Prostate gland (tissue), 2 donors: Measurements from ENCODE around the gene TNFAIP8.

Experiments used
- POLR2AphosphoS5 ChIP-seq: sonication (generic); formaldehyde crosslinking; IDR thresholded peaks from one replicate; pipeline ENCODE4 v1.6.1; 2017; ENCODE audit warnings: antibody characterized with exemption
- TF ChIP-seq, protein P1 (sequence below), 4 experiments: fragments of 200-600 bp in 2 of 4; fragments of 450-650 bp in 2 of 4; sonication (generic) in 2 of 4; IDR thresholded peaks; 1 replicate in 3 of 4; 2 replicates in 1 of 4; pipeline ENCODE4 v1.5.1; 2016 to 2019; ENCODE audit warnings: antibody characterized with exemption in 4 of 4, mild to moderate bottlenecking in 2 of 4, moderate library complexity in 2 of 4

DNA sequence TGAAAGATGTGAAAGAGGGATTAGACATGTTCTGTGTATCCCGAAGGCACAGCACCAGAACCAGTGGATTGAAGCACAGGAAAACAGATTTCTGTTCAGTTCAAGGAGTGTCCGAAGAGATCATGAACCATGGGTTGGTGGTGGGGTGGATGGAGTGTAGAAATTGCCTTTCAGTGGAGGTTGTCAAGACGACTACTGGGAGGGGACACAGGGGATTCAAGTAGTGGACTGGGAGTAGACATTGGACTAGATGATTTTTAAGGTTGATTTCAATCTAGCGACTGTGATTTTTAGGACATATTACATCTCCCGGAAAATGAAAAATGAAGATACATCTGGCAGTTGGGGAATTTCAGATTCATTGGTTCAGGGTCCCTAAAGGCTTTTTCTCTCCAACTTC is 35.9 kb upstream of the TNFAIP8 start:
- TF ChIP-seq, protein P1, sequence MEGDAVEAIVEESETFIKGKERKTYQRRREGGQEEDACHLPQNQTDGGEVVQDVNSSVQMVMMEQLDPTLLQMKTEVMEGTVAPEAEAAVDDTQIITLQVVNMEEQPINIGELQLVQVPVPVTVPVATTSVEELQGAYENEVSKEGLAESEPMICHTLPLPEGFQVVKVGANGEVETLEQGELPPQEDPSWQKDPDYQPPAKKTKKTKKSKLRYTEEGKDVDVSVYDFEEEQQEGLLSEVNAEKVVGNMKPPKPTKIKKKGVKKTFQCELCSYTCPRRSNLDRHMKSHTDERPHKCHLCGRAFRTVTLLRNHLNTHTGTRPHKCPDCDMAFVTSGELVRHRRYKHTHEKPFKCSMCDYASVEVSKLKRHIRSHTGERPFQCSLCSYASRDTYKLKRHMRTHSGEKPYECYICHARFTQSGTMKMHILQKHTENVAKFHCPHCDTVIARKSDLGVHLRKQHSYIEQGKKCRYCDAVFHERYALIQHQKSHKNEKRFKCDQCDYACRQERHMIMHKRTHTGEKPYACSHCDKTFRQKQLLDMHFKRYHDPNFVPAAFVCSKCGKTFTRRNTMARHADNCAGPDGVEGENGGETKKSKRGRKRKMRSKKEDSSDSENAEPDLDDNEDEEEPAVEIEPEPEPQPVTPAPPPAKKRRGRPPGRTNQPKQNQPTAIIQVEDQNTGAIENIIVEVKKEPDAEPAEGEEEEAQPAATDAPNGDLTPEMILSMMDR (IDR thresholded peaks at IDR 0.05): no peak
- no peak for TF ChIP-seq POLR2AphosphoS5
